Retinal pigment epithelial cell (primary cell): Measurements from ENCODE around the gene PEX5.
"Not testable (repeated sequence)": the region's sequence is repeated elsewhere in the genome, so short reads cannot be mapped to it uniquely, and the experiment has no call there.

Source experiments
- DNase-seq: peaks from one replicate; pipeline ENCODE4 v3.0.0-alpha.2; 2010; ENCODE audit warnings: low read depth
- H3K4me3 ChIP-seq: 2 replicates; pipeline ENCODE4 v1.5.1; 2011; ENCODE audit warnings: mild to moderate bottlenecking, low read length, control low read depth, moderate library complexity
- TF ChIP-seq, protein P1 (sequence below): conservative IDR thresholded peaks from 2 replicates; pipeline ENCODE4 v1.5.1; 2011; ENCODE audit warnings: low read depth, low read length, control low read depth, inconsistent platforms

PEX5 gene

DNA sequence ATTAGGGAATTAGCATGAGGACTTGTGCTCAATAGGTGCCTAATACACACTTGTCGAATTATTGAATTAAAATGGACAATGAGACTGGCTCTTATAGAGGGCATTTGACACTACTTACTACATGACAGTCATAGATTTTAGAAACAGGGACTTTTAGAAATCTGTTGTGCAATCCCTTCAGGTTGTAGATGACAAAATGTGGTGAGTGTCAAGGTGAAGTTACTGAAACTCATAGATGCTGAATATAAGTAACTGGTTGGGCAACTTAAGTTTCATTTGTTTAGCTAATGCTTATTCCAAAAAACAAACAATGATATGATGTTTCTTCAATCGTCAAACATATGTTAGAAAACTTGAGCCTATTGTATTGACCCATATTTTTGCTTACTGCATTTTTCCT lies 12.9 kb upstream of the PEX5 start:
- TF ChIP-seq, protein P1, sequence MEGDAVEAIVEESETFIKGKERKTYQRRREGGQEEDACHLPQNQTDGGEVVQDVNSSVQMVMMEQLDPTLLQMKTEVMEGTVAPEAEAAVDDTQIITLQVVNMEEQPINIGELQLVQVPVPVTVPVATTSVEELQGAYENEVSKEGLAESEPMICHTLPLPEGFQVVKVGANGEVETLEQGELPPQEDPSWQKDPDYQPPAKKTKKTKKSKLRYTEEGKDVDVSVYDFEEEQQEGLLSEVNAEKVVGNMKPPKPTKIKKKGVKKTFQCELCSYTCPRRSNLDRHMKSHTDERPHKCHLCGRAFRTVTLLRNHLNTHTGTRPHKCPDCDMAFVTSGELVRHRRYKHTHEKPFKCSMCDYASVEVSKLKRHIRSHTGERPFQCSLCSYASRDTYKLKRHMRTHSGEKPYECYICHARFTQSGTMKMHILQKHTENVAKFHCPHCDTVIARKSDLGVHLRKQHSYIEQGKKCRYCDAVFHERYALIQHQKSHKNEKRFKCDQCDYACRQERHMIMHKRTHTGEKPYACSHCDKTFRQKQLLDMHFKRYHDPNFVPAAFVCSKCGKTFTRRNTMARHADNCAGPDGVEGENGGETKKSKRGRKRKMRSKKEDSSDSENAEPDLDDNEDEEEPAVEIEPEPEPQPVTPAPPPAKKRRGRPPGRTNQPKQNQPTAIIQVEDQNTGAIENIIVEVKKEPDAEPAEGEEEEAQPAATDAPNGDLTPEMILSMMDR, result no peak
- no peak for DNase-seq
- H3K4me3 ChIP-seq, result no peak overlapping the region

DNA sequence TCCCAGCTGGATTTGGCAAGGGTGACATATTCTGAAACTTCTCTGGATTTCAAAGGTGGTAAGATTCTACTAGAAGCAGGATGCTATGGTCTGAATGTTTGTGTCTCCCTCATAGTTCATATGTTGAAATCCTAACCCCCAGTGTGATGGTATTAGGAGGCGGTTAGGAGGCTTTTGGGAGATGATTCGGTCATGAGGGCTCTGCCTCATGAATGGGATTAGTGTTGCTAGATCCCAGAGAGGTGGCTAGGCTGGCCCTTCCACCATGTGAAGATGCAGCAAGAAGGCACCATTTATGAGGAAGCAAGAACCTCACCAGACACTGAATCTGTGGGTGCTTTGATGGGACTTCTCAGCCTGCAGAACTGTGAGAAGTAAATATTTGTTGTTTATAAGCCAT lies 11.0 kb upstream of the PEX5 start:
- H3K4me3 ChIP-seq, result no peak overlapping the region
- no peak for DNase-seq
- TF ChIP-seq, protein P1, result no peak

DNA sequence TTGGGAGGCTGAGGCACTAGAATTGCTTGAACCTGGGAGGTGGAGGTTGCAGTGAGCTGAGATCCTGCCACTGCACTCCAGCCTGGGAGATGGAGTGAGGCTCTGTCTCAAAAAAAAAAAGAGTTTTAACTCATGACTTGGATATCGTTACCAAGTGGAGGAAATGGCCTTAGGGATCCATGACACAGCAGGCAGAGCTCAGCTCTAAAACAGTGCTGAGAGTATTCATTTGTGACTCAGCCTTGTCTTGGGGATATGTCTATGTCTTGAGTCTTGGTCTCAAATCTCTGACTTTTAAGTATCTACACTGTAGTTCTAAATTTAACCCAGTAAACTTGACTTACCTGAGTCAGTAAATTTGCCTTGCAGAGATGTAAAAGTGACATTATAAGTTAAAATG lies 8.8 kb upstream of the PEX5 start:
- no peak for DNase-seq
- no peak overlapping the region for H3K4me3 ChIP-seq
- TF ChIP-seq, protein P1, result no peak

DNA sequence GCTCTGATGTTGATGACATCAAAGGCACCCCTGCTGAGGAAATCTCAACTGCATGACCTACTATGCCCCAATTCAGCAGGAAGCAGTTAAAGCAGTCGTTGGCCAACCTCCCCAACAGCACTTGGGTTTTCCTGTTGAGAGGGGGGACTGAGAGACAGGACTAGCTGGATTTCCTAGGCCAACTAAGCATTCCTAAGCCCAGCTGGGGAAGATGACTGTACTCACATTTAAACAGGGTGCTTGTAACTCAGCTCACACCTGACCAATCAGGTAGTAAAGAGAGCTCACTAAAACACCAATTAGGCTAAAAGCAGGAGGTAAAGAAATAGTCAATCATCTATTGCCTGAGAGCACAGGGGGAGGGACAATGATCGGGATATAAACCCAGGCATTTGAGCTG lies 3.4 kb upstream of the PEX5 start:
- DNase-seq, H3K4me3 ChIP-seq: not testable (repeated sequence)

DNA sequence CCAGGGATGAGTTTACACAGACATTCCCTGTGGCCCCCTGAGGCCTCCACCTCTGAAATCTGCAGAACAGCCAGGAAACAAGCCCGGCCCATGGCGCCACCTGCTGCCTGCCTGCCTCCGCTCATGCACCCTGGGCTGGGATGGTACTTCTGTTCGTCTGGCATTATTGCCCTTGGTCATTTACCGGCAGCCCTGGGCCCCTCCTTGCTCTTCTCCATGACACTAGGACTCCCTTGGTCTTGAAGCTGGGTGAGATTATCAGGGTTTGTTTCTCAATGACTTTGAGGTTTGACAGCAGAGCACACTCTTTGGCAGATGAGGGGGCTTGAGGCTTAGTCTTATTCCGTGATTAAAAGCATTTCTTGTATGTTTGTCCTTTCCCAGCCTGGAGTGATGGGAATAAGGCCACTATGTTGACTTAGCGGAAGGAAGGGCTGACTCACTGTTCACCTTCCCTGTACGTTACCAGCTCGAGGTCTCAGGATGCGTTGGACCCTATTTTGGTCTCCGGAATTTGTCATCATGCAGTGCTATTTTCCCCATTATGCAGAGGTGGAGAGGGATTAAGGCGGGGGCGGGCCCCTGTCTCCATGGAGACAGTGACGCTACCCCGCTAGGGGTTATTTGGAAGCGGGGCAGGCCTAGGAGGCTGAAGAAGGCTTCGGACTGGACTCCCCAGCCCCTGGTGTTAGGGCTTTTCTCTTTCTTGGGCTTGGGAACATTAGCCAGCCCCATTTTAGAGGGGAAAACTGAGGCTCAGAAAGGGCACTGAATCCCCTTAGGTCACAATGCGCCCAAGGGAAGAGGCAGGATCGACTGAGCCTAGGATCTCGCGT lies 706 bp upstream of the PEX5 start:
- DNase-seq, result no peak
- TF ChIP-seq, protein P1, result peak; percentile 91
- H3K4me3 ChIP-seq, result peak overlapping the region; percentile 90

DNA sequence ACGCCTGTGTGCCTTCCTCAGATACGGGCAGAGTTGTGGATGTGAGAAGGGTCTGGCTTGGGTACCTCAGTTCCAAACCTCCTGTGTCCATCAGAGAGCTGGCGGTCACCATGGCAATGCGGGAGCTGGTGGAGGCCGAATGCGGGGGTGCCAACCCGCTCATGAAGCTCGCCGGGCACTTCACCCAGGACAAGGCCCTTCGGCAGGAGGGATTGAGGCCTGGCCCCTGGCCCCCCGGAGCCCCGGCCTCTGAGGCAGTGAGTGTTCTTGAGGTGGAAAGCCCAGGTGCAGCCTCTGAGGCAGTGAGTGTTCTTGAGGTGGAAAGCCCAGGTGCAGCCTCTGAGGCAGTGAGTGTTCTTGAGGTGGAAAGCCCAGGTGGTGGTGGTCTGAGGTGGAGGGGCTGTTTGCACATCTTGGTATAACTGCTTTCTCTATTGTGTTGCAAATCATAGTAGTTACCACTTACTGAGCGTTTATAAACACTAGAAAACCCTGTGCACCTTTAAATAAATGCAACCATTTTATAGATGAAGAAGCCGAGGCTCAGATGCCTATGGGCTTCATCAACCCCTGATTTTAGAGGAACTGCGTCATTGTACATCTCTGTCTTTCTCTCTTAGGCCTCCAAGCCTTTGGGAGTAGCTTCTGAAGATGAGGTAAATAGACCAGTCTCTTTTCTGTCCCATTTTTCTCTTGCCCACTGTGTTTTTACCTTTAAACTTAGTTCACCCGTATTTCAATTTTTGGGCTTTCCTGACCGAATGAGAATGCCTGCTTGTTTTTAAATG lies 976 bp downstream of the PEX5 start:
- TF ChIP-seq, protein P1, result no peak
- no peak for DNase-seq
- H3K4me3 ChIP-seq, result peak overlapping the region; percentile 90

DNA sequence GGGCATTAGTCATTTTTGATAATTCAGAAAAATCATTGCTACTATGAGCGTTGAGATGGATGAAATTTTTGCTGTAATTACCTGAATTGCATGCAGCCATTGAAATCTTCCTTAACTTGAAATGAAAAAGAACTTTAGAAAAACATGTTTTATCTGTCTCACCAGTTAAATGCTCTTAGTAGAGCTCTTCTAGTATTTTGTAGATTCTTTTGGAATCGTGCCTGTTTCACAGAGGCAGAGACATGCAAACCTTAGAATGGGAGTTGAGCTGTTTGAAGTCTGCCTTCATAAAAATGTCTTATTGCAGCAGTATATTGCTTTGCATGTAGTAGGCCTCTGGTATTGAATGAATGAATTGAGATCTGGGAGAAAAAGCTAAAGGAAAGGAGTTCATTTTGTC lies 4.2 kb downstream of the PEX5 start:
- TF ChIP-seq, protein P1, result no peak
- H3K4me3 ChIP-seq, result no peak overlapping the region
- no peak for DNase-seq
